HG03159 (cell line): ENCODE data around the gene ATP2B1.
"Not testable (repeated sequence)": the region's sequence is repeated elsewhere in the genome, so short reads cannot be mapped to it uniquely, and the experiment has no call there.

Experiments used
- ATAC-seq: cut with Tn5 transposase; IDR thresholded peaks from one replicate; pipeline ENCODE4 v1.9.1; 2021; ENCODE audit warnings: mild to moderate bottlenecking, moderate library complexity; ENCODE audit not compliant: unreplicated experiment

The ATP2B1 gene

DNA sequence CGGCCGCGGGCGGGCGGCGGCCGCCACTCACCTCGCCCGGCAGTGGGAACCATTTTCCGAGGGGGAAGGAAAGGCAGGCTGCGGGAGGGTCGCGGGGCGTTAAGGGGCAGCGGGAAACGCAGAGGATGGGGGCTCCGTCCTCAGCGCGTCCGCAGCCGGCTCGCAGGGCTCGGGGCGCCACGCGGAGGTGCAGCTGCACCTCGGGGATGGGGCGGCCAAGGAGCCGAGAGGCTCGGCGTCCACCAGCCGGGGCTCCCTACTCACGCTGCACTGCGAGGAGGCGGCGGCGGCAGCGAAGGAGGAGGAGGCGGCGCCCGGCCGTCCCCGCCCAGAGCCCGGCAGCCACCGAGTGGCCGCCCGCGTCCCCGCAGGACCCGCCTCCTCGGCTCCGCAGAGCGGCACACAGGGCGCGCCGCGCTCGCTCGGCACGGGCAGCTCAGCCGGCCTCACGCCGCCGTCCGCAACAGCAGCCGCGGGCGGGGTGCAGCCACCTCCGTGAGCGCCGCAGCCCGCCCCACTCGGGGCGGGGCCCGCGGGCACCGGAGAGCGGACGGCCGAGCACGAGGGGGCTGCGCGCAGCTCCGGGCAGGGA is at the start of gene ATP2B1:
ATP2B1 (minus strand) TSS at position 274 of the 592 bp plus-strand sequence. CDS start 52,952 bp downstream, outside the sequence.
- ATAC-seq = peak; percentile 51

GRCh38 chr12:89757987-89758386 is 49.3 kb upstream of the ATP2B1 start:
- not testable (repeated sequence) for ATAC-seq

GRCh38 chr12:89756585-89757398 is 48.2 kb upstream of the ATP2B1 start:
- peak; percentile 84 for ATAC-seq

DNA sequence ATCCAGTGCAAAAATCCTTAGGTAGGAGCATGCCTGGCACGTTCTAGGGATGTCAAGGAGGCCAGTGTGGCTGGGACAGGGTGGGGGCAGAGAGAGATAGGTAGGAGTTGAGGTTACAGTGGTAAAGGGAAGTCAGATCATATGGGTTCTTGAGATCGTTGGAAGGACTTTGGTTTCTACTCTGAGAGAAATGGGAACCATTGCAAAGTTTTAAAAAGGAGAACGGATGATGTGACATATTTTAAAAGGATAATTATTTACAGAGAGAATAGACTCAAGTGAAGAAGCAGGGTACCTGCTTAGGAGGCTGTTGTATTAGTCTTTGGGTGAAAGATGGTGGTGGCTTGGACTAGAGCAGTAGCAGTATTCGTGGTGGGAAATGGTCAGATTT is 47.6 kb upstream of the ATP2B1 start:
- ATAC-seq = peak; percentile 22

DNA sequence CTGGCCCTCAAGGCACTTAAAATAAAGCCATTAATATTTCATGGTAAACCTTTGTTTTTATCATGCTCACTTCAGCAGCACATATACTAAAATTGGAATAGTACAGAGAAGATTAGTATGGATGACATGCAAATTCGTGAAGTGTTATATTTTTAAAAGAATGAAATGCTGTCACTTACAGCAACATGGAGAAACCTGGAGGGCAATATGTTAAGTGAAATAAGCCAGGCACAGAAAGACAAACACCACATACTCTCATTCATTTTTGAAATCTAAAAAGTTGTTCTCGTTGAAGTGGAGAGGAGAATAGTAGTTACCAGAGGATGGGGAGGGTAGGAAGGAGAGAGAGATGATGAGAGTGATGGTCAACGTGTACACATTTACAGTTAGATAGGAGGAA is 45.4 kb upstream of the ATP2B1 start:
- ATAC-seq = no peak

- ATAC-seq = peak; percentile 45
Observed at GRCh38 chr12:89752341-89752740, 43.7 kb upstream of the ATP2B1 start.

- no peak for ATAC-seq
Observed at GRCh38 chr12:89750389-89751351, 42.0 kb upstream of the ATP2B1 start.

- no peak for ATAC-seq
Observed at GRCh38 chr12:89748791-89749190, 40.2 kb upstream of the ATP2B1 start.

- no peak for ATAC-seq
Observed at GRCh38 chr12:89745286-89745685, 36.6 kb upstream of the ATP2B1 start.

DNA sequence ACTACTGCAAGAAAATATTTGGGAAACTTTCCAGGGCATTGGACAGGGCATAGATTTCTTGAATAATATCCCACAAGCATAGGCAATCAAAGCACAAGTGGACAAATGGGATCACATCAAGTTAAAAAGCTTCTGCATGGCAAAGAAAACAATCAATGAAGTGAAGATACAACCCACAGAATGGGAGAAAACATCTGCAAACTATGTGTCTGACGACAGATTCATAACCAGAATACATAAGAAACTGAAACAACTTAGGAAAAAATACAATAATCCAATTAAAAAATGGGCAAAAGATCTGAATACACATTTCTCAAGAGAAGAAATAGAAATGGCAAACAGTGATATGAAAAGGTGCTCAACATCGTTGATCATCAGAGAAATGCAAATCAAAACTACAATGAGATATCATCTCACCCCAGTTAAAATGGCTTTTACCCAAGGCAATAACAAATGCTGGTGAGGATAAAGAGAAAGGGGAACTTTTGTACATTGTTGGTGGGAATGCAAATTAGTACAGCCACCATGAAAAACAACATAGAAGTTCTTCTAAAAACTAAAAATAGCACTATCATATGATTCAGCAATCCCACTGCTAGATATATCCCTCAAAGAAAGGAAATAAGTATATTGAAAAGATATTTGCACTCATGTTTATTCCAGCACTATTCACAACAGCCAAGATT is 33.8 kb upstream of the ATP2B1 start:
- ATAC-seq = no peak

- ATAC-seq = no peak
Observed at GRCh38 chr12:89740943-89741342, 32.3 kb upstream of the ATP2B1 start.

DNA sequence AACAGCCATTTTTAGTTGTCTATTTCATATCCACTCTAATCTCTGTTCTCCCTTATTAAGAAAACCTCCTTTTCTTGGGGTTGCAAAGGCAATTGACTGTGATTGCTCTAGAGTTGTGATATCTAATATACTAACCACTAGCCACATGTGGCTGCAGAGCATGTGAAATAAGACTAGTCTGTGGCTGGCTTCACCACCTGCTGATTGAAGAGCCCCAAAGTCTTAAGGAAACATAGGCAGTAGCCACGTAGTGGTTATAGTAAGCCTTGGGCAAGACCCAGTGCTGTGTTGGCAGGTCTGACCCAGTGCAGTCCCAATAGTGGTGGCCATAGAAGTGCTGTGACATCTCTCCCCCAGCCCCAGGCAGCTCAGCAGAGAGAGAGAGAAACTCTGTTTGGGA is 28.4 kb upstream of the ATP2B1 start:
- no peak for ATAC-seq

DNA sequence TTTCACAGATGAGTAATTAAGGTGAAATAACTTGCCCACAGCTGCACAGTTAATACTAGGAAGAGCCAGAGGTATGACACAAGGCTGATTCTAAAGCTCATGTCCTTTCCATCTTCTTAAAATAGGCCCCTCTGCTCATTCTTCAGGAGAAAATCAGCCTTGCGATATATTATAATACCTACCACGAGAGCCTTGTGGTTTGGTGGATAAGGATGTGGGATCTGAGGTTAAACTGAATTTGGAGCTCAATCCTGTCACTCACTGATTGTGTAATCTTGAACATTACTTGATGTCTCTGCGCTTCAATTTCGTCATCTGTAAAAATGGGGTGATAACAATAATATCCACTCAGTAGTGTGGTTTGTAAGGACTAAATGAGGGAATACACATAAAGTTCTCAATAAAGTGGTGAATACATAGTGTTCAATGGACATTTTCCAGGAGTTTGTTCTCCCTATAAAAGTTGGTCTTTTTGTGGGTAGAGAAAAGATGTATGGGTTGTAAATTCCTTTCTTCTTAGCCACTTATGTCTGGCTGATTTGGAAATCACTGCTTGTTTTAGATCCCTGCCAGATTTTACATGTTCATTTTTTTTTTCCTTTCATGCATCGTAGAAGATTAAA is 25.1 kb upstream of the ATP2B1 start:
- ATAC-seq = no peak

- no peak for ATAC-seq
Observed at GRCh38 chr12:89732522-89732921, 23.9 kb upstream of the ATP2B1 start.

DNA sequence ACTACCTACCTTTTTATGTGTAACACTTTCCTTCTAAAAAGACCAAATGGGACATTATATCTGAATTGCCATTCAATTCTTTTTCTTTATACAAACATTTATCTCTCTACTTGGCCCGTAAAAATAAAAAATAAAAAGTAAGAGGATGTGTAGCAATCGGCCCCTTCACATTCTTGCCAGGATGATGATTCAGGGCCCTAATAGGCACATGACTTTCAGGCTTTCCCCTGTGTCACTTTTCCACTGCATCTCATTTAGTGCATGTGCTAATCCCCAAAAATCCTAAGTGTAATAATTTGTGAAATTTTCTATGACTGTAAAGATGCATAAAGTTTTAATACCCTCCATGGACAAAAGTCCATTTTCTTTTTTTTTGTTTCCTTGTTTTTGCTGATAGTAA is 23.0 kb upstream of the ATP2B1 start:
- ATAC-seq = no peak

DNA sequence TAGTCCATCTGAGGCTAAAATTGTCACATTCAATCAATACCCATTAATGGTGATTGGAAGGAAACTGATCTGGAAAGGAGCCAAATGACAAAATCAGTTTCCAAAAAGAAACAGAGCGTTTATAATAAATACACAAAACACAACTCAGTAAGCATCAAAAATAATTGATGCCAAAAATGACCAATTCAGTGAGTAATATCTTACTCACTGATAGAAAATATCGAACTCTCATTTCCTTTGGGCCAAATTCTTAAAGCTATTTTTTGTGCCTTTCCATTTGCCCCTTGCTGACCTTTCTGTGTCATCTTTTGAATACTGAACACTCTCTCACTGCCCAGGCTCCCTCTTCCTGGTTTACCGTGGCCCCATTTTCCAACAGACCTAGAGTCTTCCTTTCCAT is 22.5 kb upstream of the ATP2B1 start:
- no peak for ATAC-seq

- ATAC-seq = no peak
Observed at GRCh38 chr12:89729946-89730459, 21.4 kb upstream of the ATP2B1 start.

DNA sequence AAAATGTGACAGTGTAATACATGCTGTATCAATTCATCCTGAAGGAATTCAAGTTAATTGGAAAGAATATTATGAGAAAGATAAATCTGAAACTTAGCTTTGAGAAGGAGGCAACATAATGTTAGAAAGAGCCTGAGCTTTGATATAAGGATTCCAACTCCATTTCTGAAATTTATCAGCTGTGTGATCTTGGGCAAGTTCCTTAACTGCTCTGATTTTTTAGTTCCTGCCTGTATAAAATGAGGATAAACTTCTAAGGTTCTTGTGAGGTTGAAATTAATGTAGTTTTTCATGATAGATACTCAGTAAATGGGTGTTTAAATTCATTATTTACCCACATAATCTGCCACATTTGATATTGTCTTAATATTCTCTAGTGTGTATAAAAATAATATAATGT is 14.6 kb upstream of the ATP2B1 start:
- ATAC-seq = no peak

GRCh38 chr12:89721291-89721987 is 12.8 kb upstream of the ATP2B1 start:
- ATAC-seq = peak; percentile 98
